Right renal cortex interstitium (tissue), 3 donors: ENCODE measurements around the gene POLRMT. TPM values are rescaled to one million over a fixed set of nuclear protein-coding genes. Genes with fewer than 3 reads are reported as not detected.
A peak's percentile ranks its signal among the peaks of the same experiment; 100 is the strongest.
"Not testable (repeated sequence)": the region's sequence is repeated elsewhere in the genome, so short reads cannot be mapped to it uniquely, and the experiment has no call there.

Experiments
- DNase-seq, 3 donors: peaks; one replicate each; pipeline ENCODE4 v3.0.0-alpha.2; 2013; ENCODE audit warnings: low read depth in 3 of 3, low spot score in 2 of 3
- polyA plus RNA-seq, 3 donors: library from polyadenylated mRNA; unstranded; fragments of 120-200 nt; gene quantifications; one replicate each; pipeline ENCODE4 v1.2.1, GENCODE V29; 2013; ENCODE audit not compliant: insufficient read length in 3 of 3

POLRMT gene
- 10 to 100 TPM; 55.5 to 58.1 (median 56.1) TPM for polyA plus RNA-seq

- peak; percentile 93 to 96 (median 96) for DNase-seq
These were observed at the start of gene POLRMT for GRCh38 chr19:633068-633785. Gene POLRMT, minus strand, starts transcription at chr19:633537. Its CDS starts 25 bp downstream, at chr19:633512.

DNA sequence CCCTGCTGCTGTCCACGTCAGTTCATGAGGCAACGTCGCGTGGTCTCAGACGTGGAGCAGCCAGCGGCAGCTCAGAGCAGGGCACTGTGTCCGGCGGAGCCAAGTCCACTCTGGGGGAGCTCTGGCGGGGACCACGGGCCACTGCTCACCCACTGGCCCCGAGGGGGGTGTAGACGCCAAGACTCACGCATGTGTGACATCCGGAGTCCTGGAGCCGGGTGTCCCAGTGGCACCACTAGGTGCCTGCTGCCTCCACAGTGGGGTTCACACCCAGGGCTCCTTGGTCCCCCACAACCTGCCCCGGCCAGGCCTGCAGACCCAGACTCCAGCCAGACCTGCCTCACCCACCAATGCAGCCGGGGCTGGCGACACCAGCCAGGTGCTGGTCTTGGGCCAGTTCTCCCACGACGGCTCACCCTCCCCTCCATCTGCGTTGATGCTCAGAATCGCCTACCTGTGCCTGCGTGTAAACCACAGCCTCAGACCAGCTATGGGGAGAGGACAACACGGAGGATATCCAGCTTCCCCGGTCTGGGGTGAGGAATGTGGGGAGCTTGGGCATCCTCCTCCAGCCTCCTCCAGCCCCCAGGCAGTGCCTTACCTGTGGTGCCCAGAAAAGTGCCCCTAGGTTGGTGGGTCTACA lies 49.5 kb upstream of the POLRMT start:
- DNase-seq, result no peak

- no peak for DNase-seq
These were observed 48.0 kb upstream of the POLRMT start for GRCh38 chr19:681029-682019.

- DNase-seq, result peak; percentile 80 to 91 (median 89)
These were observed 47.1 kb upstream of the POLRMT start for GRCh38 chr19:680287-681028.

DNA sequence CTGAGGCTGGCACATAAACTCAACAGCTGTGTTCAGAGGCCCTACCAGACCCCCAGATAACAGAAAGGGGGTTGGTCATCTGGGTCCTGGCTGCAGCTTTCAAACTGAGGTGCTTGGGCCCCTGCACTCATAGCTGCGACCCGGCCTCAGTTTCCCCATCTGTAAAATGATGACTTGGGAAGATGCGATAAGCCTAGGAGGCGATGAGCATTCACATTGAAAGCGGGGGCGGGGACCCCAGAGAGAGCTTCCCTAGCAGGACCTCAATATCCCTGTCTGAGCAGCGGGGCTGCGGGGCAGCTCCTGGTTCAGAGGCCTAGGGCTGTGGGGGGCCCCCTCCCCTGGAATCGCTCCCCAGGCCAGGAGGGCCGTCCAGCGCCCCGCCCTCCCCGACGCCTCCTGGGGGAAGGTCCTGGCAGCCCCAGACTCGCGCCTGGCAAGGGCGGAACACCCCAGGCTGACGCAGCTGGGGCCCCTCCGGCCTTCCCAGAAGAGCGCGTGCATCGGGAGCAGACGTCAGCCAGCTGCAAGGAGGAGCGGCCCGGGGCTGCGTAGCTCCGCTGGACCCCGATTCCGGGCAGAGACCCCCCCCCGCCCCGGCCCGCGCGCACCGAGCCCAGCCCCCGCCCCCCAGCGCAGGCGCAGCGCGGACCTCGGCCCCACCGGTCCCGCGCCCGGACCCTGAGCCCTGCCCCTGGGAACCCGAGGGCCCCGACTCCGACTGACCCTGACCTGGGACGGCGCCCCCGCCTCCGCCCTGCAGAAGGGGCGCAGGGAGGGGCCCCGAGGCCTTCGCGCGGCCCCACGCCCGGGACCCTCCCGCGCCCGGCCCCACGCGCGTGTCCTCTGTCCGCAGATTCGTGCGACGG lies 46.3 kb upstream of the POLRMT start:
- no peak for DNase-seq

- no peak for DNase-seq
These were observed 45.6 kb upstream of the POLRMT start for GRCh38 chr19:678791-679388.

DNA sequence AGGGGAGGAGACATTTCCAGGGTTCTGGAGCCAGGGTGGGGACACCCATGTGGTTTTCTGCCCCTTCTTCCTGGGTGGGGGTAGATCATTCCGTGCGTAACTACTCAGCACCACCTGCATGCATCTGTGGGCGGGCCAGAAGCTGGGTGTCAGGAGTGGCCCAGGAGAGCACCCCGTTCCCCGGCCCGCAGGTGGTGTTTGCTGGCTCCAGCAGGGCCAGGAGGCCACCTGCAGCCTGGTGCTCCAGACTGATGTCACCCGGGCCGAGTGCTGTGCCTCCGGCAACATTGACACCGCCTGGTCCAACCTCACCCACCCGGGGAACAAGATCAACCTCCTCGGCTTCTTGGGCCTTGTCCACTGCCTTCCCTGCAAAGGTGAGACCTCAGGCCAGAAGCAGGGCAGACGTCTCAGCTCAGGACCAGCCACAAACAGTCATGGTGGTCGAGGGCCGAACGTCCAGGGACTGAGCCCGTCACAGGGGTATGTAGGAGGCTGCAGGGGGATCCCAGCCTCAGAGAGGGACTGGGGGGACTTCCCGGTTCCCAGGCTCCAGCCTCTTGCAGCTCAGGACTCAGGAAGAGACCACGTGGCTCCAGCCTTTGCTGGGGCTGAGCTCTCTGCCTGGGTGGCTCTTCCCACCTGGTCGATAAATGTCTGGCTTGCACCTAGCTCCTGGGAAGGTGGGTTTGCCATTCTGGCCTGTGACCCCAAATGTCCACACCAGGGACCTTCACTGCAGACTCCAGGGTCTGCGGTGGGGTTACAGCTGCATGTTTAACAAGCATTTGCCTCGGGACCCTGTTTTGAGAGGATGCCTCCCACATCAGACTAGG lies 44.5 kb upstream of the POLRMT start:
- no peak for DNase-seq

- DNase-seq, result no peak
These were observed 43.9 kb upstream of the POLRMT start for GRCh38 chr19:677201-677600.

DNA sequence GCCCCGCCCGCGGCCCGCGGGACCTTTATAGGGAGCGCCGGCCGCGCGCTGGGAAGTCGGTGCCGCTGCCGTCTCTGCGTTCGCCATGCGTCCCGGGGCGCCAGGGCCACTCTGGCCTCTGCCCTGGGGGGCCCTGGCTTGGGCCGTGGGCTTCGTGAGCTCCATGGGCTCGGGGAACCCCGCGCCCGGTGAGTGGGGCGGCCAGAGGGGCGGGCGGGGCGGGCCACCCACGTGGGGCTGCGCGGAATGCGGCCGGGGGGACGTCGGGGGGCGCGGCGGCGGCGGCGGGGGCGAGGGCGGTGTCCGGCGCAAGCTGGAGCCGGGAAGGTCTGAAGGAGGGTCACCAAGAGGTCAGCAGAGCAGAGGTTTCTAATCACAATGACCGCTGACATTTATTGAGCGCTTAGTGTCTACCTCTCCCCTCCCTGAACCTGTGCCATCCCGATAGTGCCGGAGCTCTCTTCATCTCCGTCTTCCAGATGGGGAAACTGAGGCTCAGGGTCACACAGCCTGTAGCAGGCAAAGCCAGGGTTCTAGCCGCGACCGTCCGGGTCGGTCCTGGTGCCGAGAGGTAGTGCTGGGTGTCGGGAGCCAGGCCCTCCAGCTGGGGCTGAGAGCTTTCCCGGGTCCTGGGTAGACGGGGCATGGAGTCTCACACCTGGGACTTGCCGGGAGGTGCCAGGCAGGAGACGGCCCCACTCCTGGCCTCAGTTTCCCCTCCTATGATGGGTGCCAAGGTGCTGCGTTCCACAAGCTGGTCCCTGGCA lies 43.2 kb upstream of the POLRMT start, which contains the start of gene FSTL3:
TSS of gene FSTL3 (plus strand) at position 54 of the 767 bp plus-strand sequence. CDS start at position 86, 32 bp downstream.
- DNase-seq, result no peak

DNA sequence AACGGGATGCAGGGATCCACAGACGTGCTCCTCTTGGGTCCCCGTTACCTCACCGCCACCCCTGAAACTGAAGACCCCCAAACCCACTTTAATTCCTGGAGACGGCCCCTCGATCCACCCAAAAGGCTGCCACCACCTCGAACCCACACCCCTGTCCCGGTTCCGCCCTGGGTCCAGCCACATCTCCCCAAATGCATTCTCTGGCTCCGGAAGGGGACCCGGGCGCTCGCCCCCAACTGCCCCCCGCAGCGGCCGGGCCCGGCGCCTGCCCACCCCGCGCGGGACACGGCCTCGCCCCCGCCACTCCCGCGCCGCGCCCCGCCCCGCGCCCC lies 42.6 kb upstream of the POLRMT start:
- no peak for DNase-seq

- DNase-seq, result no peak
These were observed 41.2 kb upstream of the POLRMT start for GRCh38 chr19:674282-675151.

DNA sequence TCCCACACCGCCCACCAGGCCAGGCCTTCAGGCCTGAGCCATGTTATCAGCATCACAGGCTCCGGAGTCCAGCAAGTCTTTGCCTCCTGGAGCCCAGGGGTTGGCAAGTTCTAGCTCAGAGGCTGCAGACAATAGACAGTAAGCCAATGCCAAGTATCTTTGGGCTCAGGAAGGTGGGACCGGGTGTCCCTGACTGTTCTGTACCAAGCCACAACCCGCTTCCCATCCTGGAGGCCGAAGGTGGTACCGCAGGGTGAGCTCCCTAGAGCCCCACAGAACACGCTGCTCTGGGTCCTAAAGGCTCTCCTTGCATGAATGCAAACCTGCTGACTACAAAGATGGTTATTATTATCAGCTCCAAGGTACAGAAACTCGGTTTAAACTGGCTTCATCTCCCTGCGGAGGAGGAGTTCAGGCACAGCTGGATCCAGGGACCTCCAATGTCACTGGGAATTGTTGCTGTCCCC lies 37.3 kb upstream of the POLRMT start:
- DNase-seq, result no peak

GRCh38 chr19:668675-669434 lies 35.5 kb upstream of the POLRMT start:
- DNase-seq, result not testable (repeated sequence)

- not testable (repeated sequence) for DNase-seq
These were observed 33.7 kb upstream of the POLRMT start for GRCh38 chr19:666985-667573.

DNA sequence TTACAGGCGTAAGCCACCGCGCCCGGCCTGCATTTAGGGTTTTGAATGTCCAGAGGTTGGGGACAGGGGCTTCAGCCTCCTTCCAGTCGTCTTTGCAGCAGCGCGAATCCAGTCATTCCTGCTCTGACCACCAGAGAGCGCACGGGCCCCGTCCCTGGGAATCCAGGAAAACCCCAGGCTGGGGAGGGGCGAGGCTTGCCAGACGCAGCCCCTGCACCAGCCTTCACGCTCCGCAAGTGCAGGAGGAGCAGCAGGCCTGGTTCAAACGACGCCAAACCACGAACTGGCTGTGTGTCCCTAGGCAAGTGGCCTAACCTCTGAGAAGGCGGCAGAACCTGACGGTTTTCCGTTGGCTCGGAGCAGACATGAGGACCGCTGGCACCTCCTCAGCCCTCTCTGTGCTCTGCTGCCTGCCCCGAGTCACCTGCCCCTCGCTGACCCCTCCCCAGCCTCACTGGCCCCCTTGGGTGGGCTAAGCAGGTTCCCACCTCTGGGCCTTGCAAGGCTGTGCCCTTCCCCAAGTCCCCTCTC lies 31.6 kb upstream of the POLRMT start:
- DNase-seq, result peak in 1 of 3 donors; percentile 48
